IMR-90 (cell line): ENCODE measurements around the gene FADS2. TPM values are rescaled to one million over a fixed set of nuclear protein-coding genes. Genes with fewer than 3 reads are reported as not detected.

Experiments
- ATAC-seq: fragments of 200-7000 bp; cut with Tn5 transposase; 2 replicates; pipeline ENCODE4 v1.9.1; 2020; ENCODE audit warnings: low read depth, mild to moderate bottlenecking, moderate library complexity
- BruUV-seq: library from RNA; stranded (reverse); fragments of 400-500 nt; replicated peaks from 2 replicates; lab custom pipeline; 2021; lab: Mats Ljungman, UMichigan
- CTCF ChIA-PET: fragments of 300-600 bp; formaldehyde crosslinking; extraction: SDS; loops from one replicate; lab custom pipeline; 2021; ENCODE audit warnings: antibody characterized with exemption; lab: Yijun Ruan, JAX
- POLR2A ChIA-PET: fragments of 300-600 bp; sonication (Branson Sonifier 250); formaldehyde crosslinking; loops from one replicate; lab custom pipeline; 2022; ENCODE audit warnings: antibody characterized with exemption; ENCODE audit not compliant: unreplicated experiment; lab: Charles Lee
- DNase-seq: peaks from one replicate; pipeline ENCODE4 v3.0.0; 2013
- H2AFZ ChIP-seq: replicated peaks from 2 replicates; pipeline ENCODE3; 2013; ENCODE audit warnings: low read length, mild to moderate bottlenecking; ENCODE audit not compliant: poor library complexity
- H2AK5ac ChIP-seq: 2 replicates; pipeline ENCODE4 v1.6.1; 2013; ENCODE audit warnings: low read depth, low read length, inconsistent platforms
- H2AK9ac ChIP-seq: replicated peaks from 2 replicates; pipeline ENCODE3; 2013; ENCODE audit warnings: mild to moderate bottlenecking, low read depth, low read length, moderate library complexity; ENCODE audit not compliant: poor library complexity
- H2BK120ac ChIP-seq: 2 replicates; pipeline ENCODE4 v1.6.1; 2013; ENCODE audit warnings: low read depth, low read length, inconsistent platforms
- H2BK15ac ChIP-seq: 3 replicates; pipeline ENCODE4 v1.6.1; 2013; ENCODE audit warnings: low read depth, low read length, inconsistent platforms
- H2BK20ac ChIP-seq: 2 replicates; pipeline ENCODE4 v1.6.1; 2013; ENCODE audit warnings: low read depth, mild to moderate bottlenecking, inconsistent platforms, low read length, moderate library complexity
- H2BK5ac ChIP-seq: 2 replicates; pipeline ENCODE4 v1.6.1; 2013; ENCODE audit warnings: mild to moderate bottlenecking, low read depth, low read length, inconsistent platforms; ENCODE audit not compliant: poor library complexity, severe bottlenecking
- H3K14ac ChIP-seq: replicated peaks from 2 replicates; pipeline ENCODE4 v1.6.1; 2013; ENCODE audit warnings: low read depth, low read length, inconsistent platforms
- H3K18ac ChIP-seq: 2 replicates; pipeline ENCODE4 v1.6.1; 2013; ENCODE audit warnings: low read depth, low read length, control low read depth
- H3K23ac ChIP-seq: 2 replicates; pipeline ENCODE4 v1.6.1; 2013; ENCODE audit warnings: low read depth, low read length, inconsistent platforms
- H3K27ac ChIP-seq: 2 replicates; pipeline ENCODE4 v1.5.1; 2013; ENCODE audit warnings: mild to moderate bottlenecking, control low read depth, low read length; ENCODE audit not compliant: insufficient read depth
- H3K27me3 ChIP-seq: 2 replicates; pipeline ENCODE4 v1.6.1; 2013; ENCODE audit warnings: low read length; ENCODE audit not compliant: control insufficient read depth, insufficient read depth
- H3K36me3 ChIP-seq: 2 replicates; pipeline ENCODE4 v1.6.1; 2013; ENCODE audit warnings: low read length, mixed read lengths; ENCODE audit not compliant: control insufficient read depth, insufficient read depth
- H3K4ac ChIP-seq: 2 replicates; pipeline ENCODE4 v1.6.1; 2013; ENCODE audit warnings: low read depth, low read length, inconsistent platforms
- H3K4me1 ChIP-seq: 2 replicates; pipeline ENCODE4 v1.6.1; 2013; ENCODE audit warnings: low read length, mixed read lengths; ENCODE audit not compliant: control insufficient read depth, insufficient read depth
- H3K4me2 ChIP-seq: 2 replicates; pipeline ENCODE4 v1.6.1; 2013; ENCODE audit warnings: low read depth, mild to moderate bottlenecking, control low read depth, low read length, moderate library complexity
- H3K4me3 ChIP-seq: 2 replicates; pipeline ENCODE4 v1.5.1; 2013; ENCODE audit warnings: low read depth, mild to moderate bottlenecking, control low read depth, low read length, moderate library complexity; ENCODE audit not compliant: insufficient read depth
- H3K56ac ChIP-seq: 2 replicates; pipeline ENCODE4 v1.6.1; 2013; ENCODE audit warnings: low read length, inconsistent platforms; ENCODE audit not compliant: insufficient read depth; ENCODE audit errors: extremely low read depth
- H3K79me1 ChIP-seq, 2 experiments: 2 replicates each; pipeline ENCODE4 v1.6.1; 2013; ENCODE audit warnings: low read length in 2 of 2, inconsistent platforms in 1 of 2, low read depth in 1 of 2
- H3K9ac ChIP-seq: 2 replicates; pipeline ENCODE4 v1.6.1; 2013; ENCODE audit warnings: low read depth, low read length, control low read depth
- H3K9me1 ChIP-seq: 2 replicates; pipeline ENCODE4 v1.6.1; 2013; ENCODE audit warnings: low read length, inconsistent platforms; ENCODE audit not compliant: insufficient read depth
- H3K9me3 ChIP-seq: 2 replicates; pipeline ENCODE4 v1.6.1; 2013; ENCODE audit warnings: low read length; ENCODE audit not compliant: control insufficient read depth, insufficient read depth
- H4K20me1 ChIP-seq: 2 replicates; pipeline ENCODE4 v1.6.1; 2013; ENCODE audit warnings: low read length, inconsistent platforms; ENCODE audit not compliant: insufficient read depth
- H4K5ac ChIP-seq: 2 replicates; pipeline ENCODE4 v1.6.1; 2013; ENCODE audit warnings: mild to moderate bottlenecking, low read depth, low read length, control low read depth
- H4K8ac ChIP-seq, 2 experiments: 2 replicates each; pipeline ENCODE4 v1.6.1; 2013; ENCODE audit warnings: low read depth in 2 of 2, low read length in 2 of 2, control low read depth in 1 of 2, inconsistent platforms in 1 of 2
- H4K91ac ChIP-seq: 2 replicates; pipeline ENCODE4 v1.6.1; 2013; ENCODE audit warnings: low read depth, low read length, inconsistent platforms; ENCODE audit not compliant: insufficient read depth
- CEBPB ChIP-seq: IDR thresholded peaks from 2 replicates; pipeline ENCODE4 v1.6.1; 2012; ENCODE audit warnings: low read depth, low read length, improper control_type of control experiment
- FOS ChIP-seq: fragments of 150-350 bp; IDR thresholded peaks from 2 replicates; pipeline ENCODE4 v1.6.1; 2016; ENCODE audit warnings: low read depth, low read length
- MXI1 ChIP-seq: IDR thresholded peaks from 2 replicates; pipeline ENCODE4 v1.6.1; 2012; ENCODE audit warnings: low read depth, mild to moderate bottlenecking, low read length, moderate library complexity, borderline replicate concordance
- POLR2A ChIP-seq: IDR thresholded peaks from 2 replicates; pipeline ENCODE4 v1.6.1; 2012; ENCODE audit warnings: mild to moderate bottlenecking, low read depth, low read length
- RFX5 ChIP-seq: IDR thresholded peaks from 2 replicates; pipeline ENCODE4 v1.8.0; 2012; ENCODE audit warnings: low read depth, mild to moderate bottlenecking, low read length, moderate library complexity
- WGBS, 2 experiments: methylation state at CpG; one replicate each; pipeline versions ENCODE4 v1.1.5 to v1.1.7; 2013; ENCODE audit warnings: missing lambda C conversion rate in 2 of 2; ENCODE audit not compliant: insufficient read length in 1 of 2; ENCODE audit errors: extremely low coverage in 2 of 2; 5-methylcytosine and 5-hydroxymethylcytosine counted together
- dilution Hi-C: fragments of 300-500 bp; cut with HindIII; formaldehyde crosslinking; loops from one replicate; pipeline ENCODE4 v1.14.3; 2018; ENCODE audit warnings: low sequenced_read_pairs; ENCODE audit not compliant: unreplicated experiment
- in situ Hi-C: fragments of 300-500 bp; cut with MboI; formaldehyde crosslinking; loops from 3 replicates; pipeline ENCODE4 v1.14.3; 2019; ENCODE audit warnings: low sequenced_read_pairs, inconsistent platforms, mixed read lengths
- intact Hi-C: fragments of 100-400 bp; cut with micrococcal nuclease; formaldehyde crosslinking; loops from 2 replicates; pipeline ENCODE4 v1.10.0; 2022
- microRNA-seq, 2 experiments: library from miRNA; stranded (forward) in 1 of 2; unstranded in 1 of 2; fragments of 10-50 nt in 1 of 2; fragments of <30 nt in 1 of 2; gene quantifications in 1 of 2; microRNA quantifications in 1 of 2; one replicate each; pipeline versions ENCODE3 to v1.1.0; 2013 to 2020; ENCODE audit not compliant: insufficient read depth in 1 of 2, insufficient read length in 1 of 2, unreplicated experiment in 1 of 2
- polyA plus RNA-seq, 3 experiments: library from polyadenylated mRNA; depleted of rRNA; stranded (reverse); fragments of >200 nt; gene quantifications; 2 replicates each; pipeline ENCODE4 v1.2.3, GENCODE V29; 2012; ENCODE audit warnings: low replicate concordance in 1 of 3
- small RNA-seq, 5 experiments: library from RNA; depleted of rRNA; stranded (forward); fragments of <200 nt; gene quantifications; one replicate each; pipeline ENCODE3, GENCODE V24; 2012
- total RNA-seq: library from RNA; depleted of rRNA; stranded (reverse); fragments of >200 nt; gene quantifications from 2 replicates; pipeline ENCODE4 v1.2.3, GENCODE V29; 2012; rRNA removed

The FADS2 gene
- total and polyA plus RNA-seq, 2 of the 4 experiments (the other 2 are of a cell fraction), result 33.3 to 88.4 TPM

DNA sequence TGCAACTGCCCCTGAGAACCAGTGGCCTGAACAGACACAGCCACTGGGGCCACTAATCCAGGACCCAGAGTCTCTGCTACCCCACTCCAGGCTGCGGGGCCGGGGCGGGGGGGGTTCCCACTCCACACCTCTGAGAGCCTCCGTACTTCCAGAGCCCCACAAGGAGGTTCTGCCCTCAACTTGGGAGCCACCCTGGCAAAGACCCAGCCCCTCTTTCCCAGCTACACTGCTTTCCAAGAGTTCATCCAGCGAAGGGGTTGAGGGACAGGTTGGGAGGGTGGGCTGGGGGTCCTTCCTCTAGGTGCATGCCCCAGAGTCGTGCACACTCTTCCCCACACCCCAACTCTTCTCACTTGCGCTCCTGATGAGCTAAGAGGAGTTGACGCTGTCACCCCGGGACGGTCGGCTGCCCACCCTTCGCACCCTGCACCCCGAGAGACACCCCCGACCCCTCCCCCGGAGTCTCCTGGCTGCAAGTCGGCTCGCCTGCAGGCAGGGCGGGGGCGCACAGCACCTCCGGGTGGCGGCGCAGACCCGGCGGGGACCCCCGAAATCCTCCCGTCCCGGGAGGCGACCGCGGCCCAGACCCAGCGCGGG lies 88.7 kb downstream of the FADS2 start:
- WGBS, 2 experiments, result 0% methylated on average over 17 of the region's 32 CpGs; no CpG with 5 or more reads in 1 of the 2 experiments
- 0 out of 4 replicates have a peak, but pooled peaks cover 0 to 3% of the 10 kb centered on the region in 2 experiments for H3K79me1 ChIP-seq
- no peak overlapping the region for H4K8ac ChIP-seq
- H2AK9ac ChIP-seq, result peak overlapping the region; percentile 60
- 0 out of 2 replicates have a peak overlapping the region, but pooled peaks have one; percentile 61 for H3K4ac ChIP-seq
- no peak overlapping the region for H3K18ac ChIP-seq
- H2BK5ac ChIP-seq, result no peak overlapping the region
- in situ Hi-C loops (no loop called here), intact Hi-C loops (no loop called here), dilution Hi-C loops (no loop called here)
- H2BK20ac ChIP-seq, result no peak overlapping the region
- no peaks in the 10 kb centered on the region; the same call in 1 of the 2 replicates for H4K20me1 ChIP-seq
- no peaks in the 10 kb centered on the region; the same call in 1 of the 2 replicates for H3K4me1 ChIP-seq
- POLR2A ChIA-PET, result no interaction called here
- 0 out of 2 replicates have a peak, but pooled peaks cover 4% of the 10 kb centered on the region for H3K9me1 ChIP-seq
- no peak overlapping the region for H4K91ac ChIP-seq
- H4K5ac ChIP-seq, result no peak overlapping the region
- no peaks in the 10 kb centered on the region for H3K9me3 ChIP-seq
- peaks cover 25% of the 10 kb centered on the region for H3K27me3 ChIP-seq
- H3K9ac ChIP-seq, result peak overlapping the region; percentile 38
- no TSS peak for BruUV-seq
- no peak overlapping the region; the same call in 1 of the 2 replicates for H3K14ac ChIP-seq
- H3K36me3 ChIP-seq, result no peaks in the 10 kb centered on the region
- H2AK5ac ChIP-seq, result peak overlapping the region; percentile 39; the same call in 1 of the 2 replicates
- DNase-seq, result no peak
- peak overlapping the region; percentile 88 for H2AFZ ChIP-seq
- ATAC-seq, result no peak; the same call in 1 of the 2 replicates
- H2BK120ac ChIP-seq, result peak overlapping the region; percentile 15; the same call in 1 of the 2 replicates
- H2BK15ac ChIP-seq, result no peak overlapping the region
- 0 out of 2 replicates have a peak overlapping the region, but pooled peaks have one; percentile 38 for H3K23ac ChIP-seq
- peak overlapping the region; percentile 90 for H3K4me2 ChIP-seq
- CTCF ChIA-PET, result interaction anchor here (0.9 kb wide), 1 partner anchor 12 kb away, joined by 3 read pairs; no protein-coding TSS in a partner anchor
- no peak overlapping the region for H3K56ac ChIP-seq
- peak overlapping the region; percentile 75 for H3K4me3 ChIP-seq
- no peak overlapping the region for H3K27ac ChIP-seq
- no peak for TF ChIP-seq POLR2A
- TF ChIP-seq MXI1, result no peak
- no peak for TF ChIP-seq RFX5
- no peak for TF ChIP-seq FOS
- TF ChIP-seq CEBPB, result no peak

Small RNA genes within 50 kb of the gene (microRNA-seq; reads per million reads assigned to microRNA genes)
- 0 to 2.6 reads per million in 2 experiments for gene MIR6746

Small RNA genes within 50 kb of the gene (small RNA-seq; reads per million reads assigned to genes)
- 0 reads per million in 5 experiments for gene MIR6746

Other genes with a start within 250 kb of the FADS2 start
- under 0.01 TPM in 1 of 2 replicates, not detected in the other for gene SYT7, start 247.2 kb upstream of the FADS2 start, total RNA-seq
- 0.19 and 0.26 TPM in 2 replicates for gene SYT7, start 247.2 kb upstream of the FADS2 start, polyA plus RNA-seq (2012; rRNA removed)
- gene DAGLA, start 147.9 kb upstream of the FADS2 start, total RNA-seq, result 0.83 and 0.90 TPM in 2 replicates
- gene DAGLA, start 147.9 kb upstream of the FADS2 start, polyA plus RNA-seq (2012; rRNA removed), result 3.8 and 4.6 TPM in 2 replicates
- gene MYRF, start 75.7 kb upstream of the FADS2 start, total RNA-seq, result 1.6 and 1.7 TPM in 2 replicates
- gene MYRF, start 75.7 kb upstream of the FADS2 start, polyA plus RNA-seq (2012; rRNA removed), result 10.6 and 10.7 TPM in 2 replicates
- gene TMEM258, start 35.7 kb upstream of the FADS2 start, total RNA-seq, result 70.0 and 107 TPM in 2 replicates
- gene TMEM258, start 35.7 kb upstream of the FADS2 start, polyA plus RNA-seq (2012; rRNA removed), result 280 and 290 TPM in 2 replicates
- gene FEN1, start 35.4 kb upstream of the FADS2 start, total RNA-seq, result 41.9 and 43.9 TPM in 2 replicates
- gene FEN1, start 35.4 kb upstream of the FADS2 start, polyA plus RNA-seq (2012; rRNA removed), result 21.3 and 23.0 TPM in 2 replicates
- 16.3 and 16.9 TPM in 2 replicates for gene FADS1, start 11.3 kb upstream of the FADS2 start, total RNA-seq
- gene FADS1, start 11.3 kb upstream of the FADS2 start, polyA plus RNA-seq (2012; rRNA removed), result 17.6 and 18.4 TPM in 2 replicates
- gene FADS3, start 63.2 kb downstream of the FADS2 start, total RNA-seq, result 38.0 and 54.5 TPM in 2 replicates
- 110 and 147 TPM in 2 replicates for gene FADS3, start 63.2 kb downstream of the FADS2 start, polyA plus RNA-seq (2012; rRNA removed)
- 0.28 and 0.72 TPM in 2 replicates for gene RAB3IL1, start 89.3 kb downstream of the FADS2 start, total RNA-seq
- 1.9 TPM in 2 replicates for gene RAB3IL1, start 89.3 kb downstream of the FADS2 start, polyA plus RNA-seq (2012; rRNA removed)
- 0.83 and 0.90 TPM in 2 replicates for gene BEST1, start 122.1 kb downstream of the FADS2 start, total RNA-seq
- gene BEST1, start 122.1 kb downstream of the FADS2 start, polyA plus RNA-seq (2012; rRNA removed), result 1.2 and 1.4 TPM in 2 replicates
- 344 and 385 TPM in 2 replicates for gene FTH1, start 139.3 kb downstream of the FADS2 start, total RNA-seq
- 2,453 and 2,516 TPM in 2 replicates for gene FTH1, start 139.3 kb downstream of the FADS2 start, polyA plus RNA-seq (2012; rRNA removed)